H1 (cell line): Measurements from ENCODE around the gene TMEM115. TPM values are rescaled to one million over a fixed set of nuclear protein-coding genes. Genes with fewer than 3 reads are reported as not detected.
A peak's percentile ranks its signal among the peaks of the same experiment; 100 is the strongest.

ENCODE experiments used
- CTCF ChIA-PET: fragments of 300-600 bp; sonication (Branson Sonifier 250); formaldehyde crosslinking; loops from one replicate; lab custom pipeline; 2021; ENCODE audit not compliant: partially characterized antibody; lab: Charles Lee
- POLR2A ChIA-PET: fragments of 300-600 bp; sonication (Branson Sonifier 250); formaldehyde crosslinking; loops from one replicate; lab custom pipeline; 2021; ENCODE audit warnings: inconsistent platforms; ENCODE audit not compliant: partially characterized antibody; lab: Charles Lee
- DNase-seq, 2 experiments: peaks; one replicate each; pipeline versions ENCODE4 v3.0.0 to v3.0.0-alpha.2; 2010 to 2022; ENCODE audit warnings: low spot score in 2 of 2, low read depth in 1 of 2, mixed read lengths in 1 of 2
- FAIRE-seq: peaks from 2 replicates; lab custom pipeline; 2011; peaks lifted over from hg19 to GRCh38; lab: Jason Lieb, UNC
- H2AFZ ChIP-seq: 2 replicates; pipeline ENCODE4 v1.8.1; 2012; ENCODE audit warnings: low read length, inconsistent platforms
- H2AK5ac ChIP-seq: 2 replicates; pipeline ENCODE4 v1.6.1; 2013; ENCODE audit warnings: low read depth, low read length
- H2BK120ac ChIP-seq: replicated peaks from 2 replicates; pipeline ENCODE3; 2013; ENCODE audit warnings: low read depth, low read length, inconsistent platforms
- H2BK12ac ChIP-seq: 2 replicates; pipeline ENCODE4 v1.6.1; 2013; ENCODE audit warnings: low read depth, low read length
- H2BK15ac ChIP-seq: 2 replicates; pipeline ENCODE4 v1.6.1; 2013; ENCODE audit warnings: low read length
- H2BK20ac ChIP-seq: 2 replicates; pipeline ENCODE4 v1.6.1; 2013; ENCODE audit warnings: low read length
- H2BK5ac ChIP-seq: 2 replicates; pipeline ENCODE4 v1.6.1; 2013; ENCODE audit warnings: low read depth, low read length
- H3K14ac ChIP-seq: 2 replicates; pipeline ENCODE4 v1.6.1; 2013; ENCODE audit warnings: inconsistent platforms; ENCODE audit not compliant: insufficient read length
- H3K18ac ChIP-seq: 2 replicates; pipeline ENCODE4 v1.6.1; 2013; ENCODE audit warnings: low read length; ENCODE audit errors: extremely low read depth
- H3K23ac ChIP-seq: 2 replicates; pipeline ENCODE4 v1.6.1; 2013; ENCODE audit warnings: inconsistent platforms; ENCODE audit not compliant: insufficient read length
- H3K23me2 ChIP-seq: 2 replicates; pipeline ENCODE4 v1.6.1; 2013; ENCODE audit warnings: low read depth, low read length
- H3K27ac ChIP-seq: 2 replicates; pipeline ENCODE4 v1.6.1; 2011; ENCODE audit warnings: low read depth, low read length, inconsistent platforms
- H3K27me3 ChIP-seq, 4 experiments: replicated peaks in 1 of 4; 1 replicate in 1 of 4; 2 replicates in 3 of 4; pipeline versions ENCODE4 v1.6.1 to v1.8.1; 2011 to 2013; ENCODE audit warnings: low read length in 3 of 4, mild to moderate bottlenecking in 3 of 4, inconsistent platforms in 2 of 4, mixed read lengths in 2 of 4, moderate library complexity in 1 of 4; ENCODE audit not compliant: control insufficient read depth in 3 of 4, insufficient read depth in 3 of 4; ENCODE audit errors: extremely low read depth in 1 of 4
- H3K36me3 ChIP-seq, 4 experiments: 2 replicates each; pipeline versions ENCODE4 v1.6.1 to v1.8.1; 2011 to 2013; ENCODE audit warnings: mild to moderate bottlenecking in 4 of 4, low read length in 3 of 4, moderate library complexity in 2 of 4, control low read depth in 1 of 4, inconsistent platforms in 1 of 4; ENCODE audit not compliant: insufficient read depth in 4 of 4, control insufficient read depth in 2 of 4
- H3K4ac ChIP-seq: replicated peaks from 2 replicates; pipeline ENCODE3; 2013; ENCODE audit warnings: low read length, low read depth, mixed read lengths, inconsistent platforms; ENCODE audit not compliant: insufficient read length
- H3K4me1 ChIP-seq, 4 experiments: replicated peaks in 1 of 4; 1 replicate in 1 of 4; 2 replicates in 3 of 4; pipeline versions ENCODE4 v1.6.1 to v1.8.1; 2011 to 2013; ENCODE audit warnings: low read length in 3 of 4, inconsistent platforms in 2 of 4, mixed read lengths in 1 of 4; ENCODE audit not compliant: insufficient read depth in 4 of 4, control insufficient read depth in 3 of 4
- H3K4me2 ChIP-seq, 2 experiments: 2 replicates each; pipeline versions ENCODE4 v1.6.1 to v1.8.1; 2011 to 2013; ENCODE audit warnings: low read depth in 2 of 2, low read length in 2 of 2, control low read depth in 1 of 2, inconsistent platforms in 1 of 2, mild to moderate bottlenecking in 1 of 2; ENCODE audit not compliant: insufficient read depth in 1 of 2
- H3K4me3 ChIP-seq, 4 experiments: fragments of 200-600, 300-600 bp in 1 of 4; sonication (generic), shearing (Covaris generic), sonication (Bioruptor Twin) in 1 of 4; 2 replicates each; pipeline versions ENCODE4 v1.5.1 to v1.8.1; 2011 to 2016; ENCODE audit warnings: low read length in 4 of 4, low read depth in 3 of 4, control low read depth in 2 of 4, inconsistent platforms in 2 of 4, mild to moderate bottlenecking in 2 of 4, mixed read lengths in 1 of 4, moderate library complexity in 1 of 4; ENCODE audit not compliant: insufficient read depth in 2 of 4; ENCODE audit errors: extremely low read depth in 1 of 4
- H3K56ac ChIP-seq: replicated peaks from 2 replicates; pipeline ENCODE3; 2013; ENCODE audit warnings: low read depth, mild to moderate bottlenecking, mixed read lengths, low read length, inconsistent platforms; ENCODE audit not compliant: insufficient read length
- H3K79me1 ChIP-seq: 2 replicates; pipeline ENCODE4 v1.6.1; 2013; ENCODE audit warnings: low read depth, low read length, control low read depth
- H3K79me2 ChIP-seq, 2 experiments: 2 replicates each; pipeline versions ENCODE4 v1.6.1 to v1.8.1; 2012 to 2013; ENCODE audit warnings: low read length in 2 of 2, mild to moderate bottlenecking in 2 of 2, inconsistent platforms in 1 of 2; ENCODE audit not compliant: insufficient read depth in 2 of 2, control insufficient read depth in 1 of 2
- H3K9ac ChIP-seq, 4 experiments: replicated peaks in 1 of 4; 1 replicate in 1 of 4; 2 replicates in 3 of 4; pipeline versions ENCODE4 v1.6.1 to v1.8.1; 2011 to 2013; ENCODE audit warnings: low read depth in 3 of 4, low read length in 3 of 4, control low read depth in 2 of 4, mild to moderate bottlenecking in 2 of 4, moderate library complexity in 2 of 4, inconsistent platforms in 1 of 4; ENCODE audit errors: extremely low read depth in 1 of 4
- H3K9me3 ChIP-seq, 2 experiments: 2 replicates each; pipeline versions ENCODE4 v1.6.1 to v1.8.1; 2012 to 2013; ENCODE audit warnings: mild to moderate bottlenecking in 2 of 2, moderate library complexity in 2 of 2, control low read depth in 1 of 2, inconsistent platforms in 1 of 2, low read depth in 1 of 2, low read length in 1 of 2, mixed read lengths in 1 of 2; ENCODE audit not compliant: insufficient read depth in 2 of 2
- H4K20me1 ChIP-seq, 2 experiments: replicated peaks in 1 of 2; 2 replicates each; pipeline versions ENCODE3 to v1.8.1; 2011 to 2013; ENCODE audit warnings: inconsistent platforms in 2 of 2, low read length in 2 of 2, mild to moderate bottlenecking in 1 of 2; ENCODE audit not compliant: insufficient read depth in 2 of 2, control insufficient read depth in 1 of 2
- H4K5ac ChIP-seq: 2 replicates; pipeline ENCODE4 v1.6.1; 2013; ENCODE audit warnings: low read length, low read depth, mixed read lengths, inconsistent platforms; ENCODE audit not compliant: insufficient read length
- H4K8ac ChIP-seq: 2 replicates; pipeline ENCODE4 v1.8.0; 2013; ENCODE audit warnings: mild to moderate bottlenecking, moderate library complexity, low read length, inconsistent platforms; ENCODE audit not compliant: insufficient read depth; ENCODE audit errors: extremely low read depth
- H4K91ac ChIP-seq: replicated peaks from 2 replicates; pipeline ENCODE3; 2013; ENCODE audit warnings: low read length, mixed read lengths, inconsistent platforms; ENCODE audit not compliant: insufficient read length
- CTBP2 ChIP-seq: IDR thresholded peaks from 2 replicates; pipeline ENCODE4 v1.7.0; 2011; ENCODE audit warnings: borderline replicate concordance, mild to moderate bottlenecking, moderate library complexity, mixed read lengths, low read length; ENCODE audit not compliant: insufficient read depth, insufficient read length
- EP300 ChIP-seq, 2 experiments: IDR thresholded peaks; 1 replicate in 1 of 2; 2 replicates in 1 of 2; pipeline ENCODE4 v1.6.1; 2011 to 2012; ENCODE audit warnings: low read depth in 2 of 2, low read length in 2 of 2, mild to moderate bottlenecking in 2 of 2, borderline replicate concordance in 1 of 2, inconsistent platforms in 1 of 2, moderate library complexity in 1 of 2
- HDAC6 ChIP-seq: IDR thresholded peaks from one replicate; pipeline ENCODE4 v1.7.1; 2012; ENCODE audit warnings: low read depth, mild to moderate bottlenecking, inconsistent platforms, low read length, moderate library complexity
- KDM1A ChIP-seq: fragments of 200-600, 300-600 bp; sonication (generic); IDR thresholded peaks from 2 replicates; pipeline ENCODE4 v1.7.1; 2016; ENCODE audit warnings: mild to moderate bottlenecking, low read length, borderline replicate concordance
- RAD21 ChIP-seq, 2 experiments: IDR thresholded peaks in 1 of 2; conservative IDR thresholded peaks in 1 of 2; 2 replicates each; pipeline ENCODE4 v1.6.1; 2011; ENCODE audit warnings: low read depth in 2 of 2, low read length in 2 of 2, improper control_type of control experiment in 1 of 2, inconsistent platforms in 1 of 2, mild to moderate bottlenecking in 1 of 2, moderate library complexity in 1 of 2
- RNF2 ChIP-seq: fragments of 200-900, 300-1000 bp; sonication (generic); IDR thresholded peaks from 2 replicates; pipeline ENCODE4 v1.7.1; 2016; ENCODE audit warnings: borderline replicate concordance, low read depth, mild to moderate bottlenecking, antibody characterized with exemption, low read length; ENCODE audit not compliant: poor library complexity, severe bottlenecking; ENCODE audit errors: missing control alignments
- SP2 ChIP-seq: IDR thresholded peaks from 2 replicates; pipeline ENCODE4 v1.6.1; 2012; ENCODE audit warnings: mild to moderate bottlenecking, low read length, inconsistent platforms
- WGBS, 2 experiments: shearing (Covaris generic) in 1 of 2; methylation state at CpG; one replicate each; pipeline versions ENCODE4 v1.1.6 to v1.1.7; 2013 to 2015; ENCODE audit warnings: low lambda C conversion rate in 2 of 2, mixed read lengths in 2 of 2, inconsistent platforms in 1 of 2, low coverage in 1 of 2, missing lambda C conversion rate in 1 of 2; ENCODE audit not compliant: insufficient replicate concordance in 2 of 2, insufficient coverage in 1 of 2, insufficient read length in 1 of 2; ENCODE audit errors: extremely low coverage in 1 of 2, missing lambda C conversion rate in 1 of 2; 5-methylcytosine and 5-hydroxymethylcytosine counted together
- polyA plus RNA-seq, 7 experiments: library from polyadenylated mRNA; depleted of rRNA in 3 of 7; stranded (reverse) in 5 of 7; unstranded in 2 of 7; fragments of >200 nt in 5 of 7; fragments of 200-250 nt in 2 of 7; gene quantifications; 1 replicate in 5 of 7; 2 replicates in 1 of 7; 4 replicates in 1 of 7; pipeline versions ENCODE4 v1.2.1 to v1.2.3, GENCODE V29; 2011 to 2013; ENCODE audit warnings: missing spikeins in 2 of 7, mixed read lengths in 2 of 7
- total RNA-seq: library from RNA; stranded (reverse); fragmentation: NEBNext Ultra II Directional; extraction: Animal tissue kit (Norgen Biotek cat#: 25700); gene quantifications from 2 replicates; pipeline ENCODE4 v1.2.1, GENCODE V29; 2021
- TF ChIP-seq, protein P1 (sequence below), 3 experiments: IDR thresholded peaks; 1 replicate in 2 of 3; 2 replicates in 1 of 3; pipeline versions ENCODE4 v1.5.1 to v1.6.1; 2011; ENCODE audit warnings: low read length in 3 of 3, mild to moderate bottlenecking in 3 of 3, inconsistent platforms in 2 of 3, low read depth in 1 of 3, moderate library complexity in 1 of 3; ENCODE audit not compliant: insufficient read depth in 1 of 3; ENCODE audit errors: control extremely low read depth in 1 of 3

TMEM115 gene
- total and polyA plus RNA-seq, 2 of the 8 experiments (the other 6 are each of a cell fraction or from before 2014, with no cell fraction given): 25.4 to 32.4 TPM

DNA sequence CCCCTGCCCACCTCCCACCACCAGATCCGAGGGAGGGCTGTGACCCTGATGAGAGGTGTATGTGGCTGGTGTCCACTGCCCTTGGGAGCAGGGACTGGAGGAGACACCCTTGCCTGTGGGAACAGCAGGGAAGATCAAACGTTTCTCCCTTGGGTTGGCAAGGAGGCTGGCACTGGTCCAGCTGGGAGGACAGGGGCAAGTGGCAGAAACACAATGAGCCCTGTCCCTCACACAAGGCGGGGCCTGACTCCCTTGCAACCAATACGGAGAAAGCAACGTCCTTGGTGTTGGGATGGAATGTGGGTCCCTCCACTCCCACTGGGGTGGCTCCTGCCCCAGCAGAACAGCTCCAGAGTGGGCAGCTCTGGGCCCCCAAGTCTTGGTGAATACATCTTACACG, 42.0 kb downstream of the TMEM115 start:
- Histone ChIP-seq H3K9ac (peak overlapping the region in 1 of 4 experiments; percentile 10; a peak in 1 of 7 replicates), H3K79me2 (peaks cover 0 to 25% of the 10 kb centered on the region in 2 experiments; a peak in 3 of 4 replicates), H4K20me1 (peaks cover 19 to 35% of the 10 kb centered on the region in 2 experiments), H2BK120ac (no peak overlapping the region), H3K23me2 (peaks cover 10% of the 10 kb centered on the region), H3K79me1 (peaks cover 20% of the 10 kb centered on the region), H2AK5ac (no peak overlapping the region), H2BK20ac (no peak overlapping the region), H3K36me3 (peaks cover 16 to 34% (median 28%) of the 10 kb centered on the region in 4 experiments), H3K27ac (no peak overlapping the region; the same call in 1 of the 2 replicates), H2AFZ (no peak overlapping the region), H3K18ac (no peak overlapping the region), H3K4me3 (no peak overlapping the region), H3K4me2 (no peak overlapping the region; a peak in 1 of 4 replicates), H2BK15ac (no peak overlapping the region), H3K4ac (no peak overlapping the region), H3K56ac (no peak overlapping the region), H4K91ac (no peak overlapping the region), H4K5ac (no peak overlapping the region), H4K8ac (peak overlapping the region; percentile 54; the same call in 1 of the 2 replicates), H2BK12ac (no peak overlapping the region), H3K9me3 (peaks cover 0 to 1% of the 10 kb centered on the region in 2 experiments; a peak in 1 of 4 replicates), H3K14ac (no peak overlapping the region), H3K27me3 (no peaks in the 10 kb centered on the region), H2BK5ac (no peak overlapping the region), H3K4me1 (peaks cover 0 to 15% (median 10%) of the 10 kb centered on the region in 4 experiments; a peak in 6 of 7 replicates), H3K23ac (no peak overlapping the region)
- DNase-seq (no peak), FAIRE-seq (no peak)
- POLR2A ChIA-PET: interaction anchor here (0.7 to 12.6 kb wide), 3 partner anchors 12 to 25 kb away, joined by 3 to 149 read pairs (median 36); partner anchors contain the start of genes HYAL1, HYAL3, IFRD2 and NAA80
- CTCF ChIA-PET: interaction anchor here (0.6 to 3.6 kb wide), 5 partner anchors 10 to 139 kb away, joined by 4 to 17 read pairs (median 5); partner anchors contain the start of genes HYAL1 and TUSC2
- 83% methylated on average over 6 of the region's 6 CpGs; no CpG with 5 or more reads in 1 of the 2 experiments for WGBS, 2 experiments
- TF ChIP-seq KDM1A: no peak
- TF ChIP-seq, protein P1, sequence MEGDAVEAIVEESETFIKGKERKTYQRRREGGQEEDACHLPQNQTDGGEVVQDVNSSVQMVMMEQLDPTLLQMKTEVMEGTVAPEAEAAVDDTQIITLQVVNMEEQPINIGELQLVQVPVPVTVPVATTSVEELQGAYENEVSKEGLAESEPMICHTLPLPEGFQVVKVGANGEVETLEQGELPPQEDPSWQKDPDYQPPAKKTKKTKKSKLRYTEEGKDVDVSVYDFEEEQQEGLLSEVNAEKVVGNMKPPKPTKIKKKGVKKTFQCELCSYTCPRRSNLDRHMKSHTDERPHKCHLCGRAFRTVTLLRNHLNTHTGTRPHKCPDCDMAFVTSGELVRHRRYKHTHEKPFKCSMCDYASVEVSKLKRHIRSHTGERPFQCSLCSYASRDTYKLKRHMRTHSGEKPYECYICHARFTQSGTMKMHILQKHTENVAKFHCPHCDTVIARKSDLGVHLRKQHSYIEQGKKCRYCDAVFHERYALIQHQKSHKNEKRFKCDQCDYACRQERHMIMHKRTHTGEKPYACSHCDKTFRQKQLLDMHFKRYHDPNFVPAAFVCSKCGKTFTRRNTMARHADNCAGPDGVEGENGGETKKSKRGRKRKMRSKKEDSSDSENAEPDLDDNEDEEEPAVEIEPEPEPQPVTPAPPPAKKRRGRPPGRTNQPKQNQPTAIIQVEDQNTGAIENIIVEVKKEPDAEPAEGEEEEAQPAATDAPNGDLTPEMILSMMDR (IDR thresholded peaks at IDR 0.05; ENCODE audit: control extremely low read depth in 1 of 3, insufficient read depth in 1 of 3, low read depth in 1 of 3, low read length in 3 of 3): no peak
- no peak for TF ChIP-seq RNF2
- TF ChIP-seq EP300 (IDR thresholded peaks at IDR 0.05; ENCODE audit: borderline replicate concordance in 1 of 2, low read depth in 2 of 2, low read length in 2 of 2): no peak
- TF ChIP-seq RAD21 (IDR thresholded peaks at IDR 0.05 in 1 of 2, conservative IDR thresholded peaks at IDR 0.05 in 1 of 2; ENCODE audit: low read depth in 2 of 2, low read length in 2 of 2): no peak
- no peak for TF ChIP-seq SP2
- TF ChIP-seq CTBP2: no peak
- no peak for TF ChIP-seq HDAC6
